Trophoblast cell (in vitro differentiated cells and primary cell): ENCODE results near the gene CTR9.

Experiments used
- DNase-seq, 2 donors: peaks; one replicate each; pipeline ENCODE4 v3.0.0-alpha.2; 2016
- H2AFZ ChIP-seq: 2 replicates; pipeline ENCODE4 v1.6.1; 2013; ENCODE audit warnings: low read length, moderate library complexity, mild to moderate bottlenecking; ENCODE audit not compliant: insufficient read depth, poor library complexity
- H2AK5ac ChIP-seq: 2 replicates; pipeline ENCODE4 v1.6.1; 2013; ENCODE audit warnings: mild to moderate bottlenecking, low read length
- H2BK120ac ChIP-seq: 2 replicates; pipeline ENCODE4 v1.6.1; 2013; ENCODE audit warnings: low read length, mild to moderate bottlenecking, moderate library complexity; ENCODE audit not compliant: insufficient read depth, poor library complexity
- H2BK12ac ChIP-seq: 2 replicates; pipeline ENCODE4 v1.6.1; 2013; ENCODE audit warnings: mild to moderate bottlenecking, low read length, moderate library complexity
- H2BK5ac ChIP-seq: 2 replicates; pipeline ENCODE4 v1.6.1; 2013; ENCODE audit warnings: low read length, low read depth, moderate library complexity, mild to moderate bottlenecking; ENCODE audit not compliant: poor library complexity
- H3K14ac ChIP-seq: 2 replicates; pipeline ENCODE4 v1.6.1; 2013; ENCODE audit warnings: mild to moderate bottlenecking, low read length
- H3K18ac ChIP-seq: 2 replicates; pipeline ENCODE4 v1.6.1; 2013; ENCODE audit warnings: mild to moderate bottlenecking, low read length
- H3K23ac ChIP-seq: 2 replicates; pipeline ENCODE4 v1.6.1; 2013; ENCODE audit warnings: low read length
- H3K27ac ChIP-seq: 2 replicates; pipeline ENCODE4 v1.5.1; 2013; ENCODE audit warnings: low read depth, mild to moderate bottlenecking, inconsistent platforms, low read length, moderate library complexity
- H3K27me3 ChIP-seq: 2 replicates; pipeline ENCODE4 v1.6.1; 2013; ENCODE audit warnings: inconsistent platforms, mild to moderate bottlenecking, low read length, moderate library complexity; ENCODE audit not compliant: insufficient read depth
- H3K36me3 ChIP-seq, 2 experiments: 1 replicate in 1 of 2; 2 replicates in 1 of 2; pipeline ENCODE4 v1.6.1; 2013; ENCODE audit warnings: low read length in 2 of 2, mild to moderate bottlenecking in 2 of 2, moderate library complexity in 1 of 2; ENCODE audit not compliant: insufficient read depth in 2 of 2, control insufficient read depth in 1 of 2
- H3K4ac ChIP-seq: 2 replicates; pipeline ENCODE4 v1.6.1; 2013; ENCODE audit warnings: low read depth, mild to moderate bottlenecking, low read length, moderate library complexity
- H3K4me1 ChIP-seq, 2 experiments: 1 replicate in 1 of 2; 2 replicates in 1 of 2; pipeline ENCODE4 v1.6.1; 2013; ENCODE audit warnings: low read length in 2 of 2, mild to moderate bottlenecking in 2 of 2, moderate library complexity in 1 of 2; ENCODE audit not compliant: insufficient read depth in 2 of 2, control insufficient read depth in 1 of 2
- H3K4me2 ChIP-seq: 2 replicates; pipeline ENCODE4 v1.6.1; 2013; ENCODE audit warnings: inconsistent platforms, mild to moderate bottlenecking, low read length, moderate library complexity
- H3K4me3 ChIP-seq: 2 replicates; pipeline ENCODE4 v1.5.1; 2013; ENCODE audit warnings: mild to moderate bottlenecking, low read depth, low read length, inconsistent platforms
- H3K79me1 ChIP-seq: one replicate; pipeline ENCODE4 v1.6.1; 2013; ENCODE audit warnings: low read length
- H3K79me2 ChIP-seq: 2 replicates; pipeline ENCODE4 v1.6.1; 2013; ENCODE audit warnings: low read length, mild to moderate bottlenecking; ENCODE audit not compliant: control insufficient read depth, insufficient read depth, poor library complexity
- H3K9ac ChIP-seq: 2 replicates; pipeline ENCODE4 v1.6.1; 2013; ENCODE audit warnings: mild to moderate bottlenecking, low read length
- H3K9me3 ChIP-seq: 2 replicates; pipeline ENCODE4 v1.6.1; 2013; ENCODE audit warnings: low read depth, mild to moderate bottlenecking, control low read depth, inconsistent platforms, low read length; ENCODE audit not compliant: insufficient read depth
- H4K12ac ChIP-seq: 2 replicates; pipeline ENCODE4 v1.6.1; 2013; ENCODE audit warnings: low read depth, mild to moderate bottlenecking, low read length, moderate library complexity
- H4K8ac ChIP-seq: 2 replicates; pipeline ENCODE4 v1.6.1; 2013; ENCODE audit warnings: low read depth, mild to moderate bottlenecking, low read length, moderate library complexity
- H4K91ac ChIP-seq: one replicate; pipeline ENCODE4 v1.6.1; 2013; ENCODE audit warnings: low read depth, mild to moderate bottlenecking, low read length, moderate library complexity
- WGBS: extraction: QIAGEN DNeasy Blood & Tissue Kit; methylation state at CpG from one replicate; pipeline ENCODE4 v1.1.7; 2013; ENCODE audit warnings: missing lambda C conversion rate; ENCODE audit not compliant: insufficient read length, insufficient coverage; ENCODE audit errors: extremely low coverage; 5-methylcytosine and 5-hydroxymethylcytosine counted together

CTR9 gene

GRCh38 chr11:10777393-10777793 is 26.3 kb downstream of the CTR9 start:
- Histone ChIP-seq H3K4ac (peak overlapping the region; percentile 24), H3K23ac (no peak overlapping the region), H4K91ac (no peak overlapping the region), H3K4me1 (peaks cover 7 to 17% of the 10 kb centered on the region in 2 experiments), H2BK5ac (peak overlapping the region; percentile 31), H3K4me3 (no peak overlapping the region), H4K12ac (no peak overlapping the region), H2BK120ac (no peak overlapping the region), H3K14ac (no peak overlapping the region), H2AFZ (no peak overlapping the region), H3K79me2 (no peaks in the 10 kb centered on the region), H3K79me1 (peaks cover 12% of the 10 kb centered on the region), H3K18ac (no peak overlapping the region), H3K9me3 (no peaks in the 10 kb centered on the region), H3K27ac (peak overlapping the region; percentile 94), H3K4me2 (no peak overlapping the region), H2AK5ac (no peak overlapping the region), H3K9ac (no peak overlapping the region), H3K36me3 (peaks cover 10 to 20% of the 10 kb centered on the region in 2 experiments), H3K27me3 (no peaks in the 10 kb centered on the region), H2BK12ac (peak overlapping the region; percentile 18), H4K8ac (no peak overlapping the region)
- WGBS: no CpG with 5 or more reads among the region's 3 CpGs
- no peak for DNase-seq

GRCh38 chr11:10777806-10778205 is 26.8 kb downstream of the CTR9 start:
- H3K9ac ChIP-seq: no peak overlapping the region
- H3K4me2 ChIP-seq: no peak overlapping the region
- H3K18ac ChIP-seq: peak overlapping the region; percentile 77
- H3K4me3 ChIP-seq: no peak overlapping the region
- H2BK12ac ChIP-seq: peak overlapping the region; percentile 86
- peak overlapping the region; percentile 85 for H4K91ac ChIP-seq
- H2BK120ac ChIP-seq: peak overlapping the region; percentile 52
- no peak for DNase-seq
- peaks cover 7 to 17% of the 10 kb centered on the region in 2 experiments for H3K4me1 ChIP-seq
- H2BK5ac ChIP-seq: peak overlapping the region; percentile 85
- H3K9me3 ChIP-seq: no peaks in the 10 kb centered on the region
- H4K12ac ChIP-seq: no peak overlapping the region
- whole genome bisulfite sequencing: no CpG with 5 or more reads among the region's 6 CpGs
- H3K79me1 ChIP-seq: peaks cover 12% of the 10 kb centered on the region
- peak overlapping the region; percentile 35 for H4K8ac ChIP-seq
- peak overlapping the region; percentile 94 for H3K27ac ChIP-seq
- no peak overlapping the region for H2AK5ac ChIP-seq
- no peaks in the 10 kb centered on the region for H3K79me2 ChIP-seq
- no peaks in the 10 kb centered on the region for H3K27me3 ChIP-seq
- peak overlapping the region; percentile 33 for H3K4ac ChIP-seq
- peaks cover 6 to 16% of the 10 kb centered on the region in 2 experiments for H3K36me3 ChIP-seq
- H2AFZ ChIP-seq: no peak overlapping the region
- no peak overlapping the region for H3K23ac ChIP-seq
- peak overlapping the region; percentile 79 for H3K14ac ChIP-seq

GRCh38 chr11:10778217-10778970 is 27.3 kb downstream of the CTR9 start:
- peak overlapping the region; percentile 85 for H2BK5ac ChIP-seq
- DNase-seq: peak; percentile 64 to 67
- no peaks in the 10 kb centered on the region for H3K79me2 ChIP-seq
- peak overlapping the region; percentile 35 for H4K8ac ChIP-seq
- H3K79me1 ChIP-seq: peaks cover 12% of the 10 kb centered on the region
- H3K23ac ChIP-seq: no peak overlapping the region
- no peak overlapping the region for H2AFZ ChIP-seq
- peak overlapping the region; percentile 33 for H3K4ac ChIP-seq
- peak overlapping the region; percentile 85 for H4K91ac ChIP-seq
- WGBS: no CpG with 5 or more reads among the region's 13 CpGs
- no peak overlapping the region for H3K9ac ChIP-seq
- H3K4me1 ChIP-seq: peaks cover 7 to 17% of the 10 kb centered on the region in 2 experiments
- peak overlapping the region; percentile 79 for H3K14ac ChIP-seq
- peak overlapping the region; percentile 52 for H2BK120ac ChIP-seq
- H3K36me3 ChIP-seq: peaks cover 6 to 15% of the 10 kb centered on the region in 2 experiments
- H3K18ac ChIP-seq: peak overlapping the region; percentile 77
- H2BK12ac ChIP-seq: peak overlapping the region; percentile 86
- peak overlapping the region; percentile 94 for H3K27ac ChIP-seq
- H3K4me3 ChIP-seq: no peak overlapping the region
- no peaks in the 10 kb centered on the region for H3K27me3 ChIP-seq
- H3K4me2 ChIP-seq: no peak overlapping the region
- H2AK5ac ChIP-seq: no peak overlapping the region
- H4K12ac ChIP-seq: no peak overlapping the region
- H3K9me3 ChIP-seq: no peaks in the 10 kb centered on the region

- Histone ChIP-seq H3K4me1 (peaks cover 7 to 17% of the 10 kb centered on the region in 2 experiments), H3K4me3 (no peak overlapping the region), H4K8ac (no peak overlapping the region), H4K91ac (no peak overlapping the region), H2BK5ac (peak overlapping the region; percentile 74), H3K27ac (peak overlapping the region; percentile 93), H3K18ac (no peak overlapping the region), H2BK120ac (no peak overlapping the region), H4K12ac (no peak overlapping the region), H3K4me2 (no peak overlapping the region), H3K36me3 (peaks cover 3 to 12% of the 10 kb centered on the region in 2 experiments), H3K14ac (no peak overlapping the region), H3K23ac (no peak overlapping the region), H3K79me1 (peaks cover 12% of the 10 kb centered on the region), H2BK12ac (no peak overlapping the region), H3K4ac (no peak overlapping the region), H2AK5ac (no peak overlapping the region), H3K9me3 (no peaks in the 10 kb centered on the region), H2AFZ (no peak overlapping the region), H3K27me3 (no peaks in the 10 kb centered on the region), H3K9ac (no peak overlapping the region), H3K79me2 (no peaks in the 10 kb centered on the region)
- no CpG with 5 or more reads among the region's 1 CpG for WGBS
- DNase-seq: no peak
Measured at GRCh38 chr11:10779086-10779485, 28.0 kb downstream of the CTR9 start.
